COLO829 (cell line): ENCODE results near the gene TFPI.
A peak's percentile ranks its signal among the peaks of the same experiment; 100 is the strongest.
"Not testable (repeated sequence)": the region's sequence is repeated elsewhere in the genome, so short reads cannot be mapped to it uniquely, and the experiment has no call there.

Experiments used
- DNase-seq: peaks from one replicate; pipeline ENCODE4 v3.0.0; 2012; ENCODE audit warnings: low spot score

The TFPI gene

GRCh38 chr2:187554011-187554703, at the start of gene TFPI:
Gene TFPI, minus strand, starts transcription at chr2:187554435. Its CDS starts 50,667 bp downstream, at chr2:187503768.
- no peak for DNase-seq

GRCh38 chr2:187594801-187595200, 40.6 kb upstream of the TFPI start:
- DNase-seq = no peak

- DNase-seq = no peak
Measured at GRCh38 chr2:187593697-187594096, 39.5 kb upstream of the TFPI start.

GRCh38 chr2:187593098-187593497, 38.9 kb upstream of the TFPI start:
- no peak for DNase-seq

GRCh38 chr2:187590175-187590574, 35.9 kb upstream of the TFPI start:
- no peak for DNase-seq

- DNase-seq = peak; percentile 6
Measured at GRCh38 chr2:187586011-187586641, 31.9 kb upstream of the TFPI start.

- DNase-seq = peak; percentile 13
Measured at GRCh38 chr2:187581125-187581896, 27.1 kb upstream of the TFPI start.

- DNase-seq = peak; percentile 27
Measured at GRCh38 chr2:187580462-187581124, 26.4 kb upstream of the TFPI start.

- no peak for DNase-seq
Measured at GRCh38 chr2:187577310-187577709, 23.1 kb upstream of the TFPI start.

GRCh38 chr2:187576906-187577305, 22.7 kb upstream of the TFPI start:
- DNase-seq = no peak

GRCh38 chr2:187575751-187576067, 21.5 kb upstream of the TFPI start:
- DNase-seq = no peak

- DNase-seq = no peak
Measured at GRCh38 chr2:187574969-187575750, 20.9 kb upstream of the TFPI start.

GRCh38 chr2:187573722-187574121, 19.5 kb upstream of the TFPI start:
- no peak for DNase-seq

GRCh38 chr2:187571996-187572395, 17.8 kb upstream of the TFPI start:
- DNase-seq = not testable (repeated sequence)

- DNase-seq = no peak
Measured at GRCh38 chr2:187569571-187569970, 15.3 kb upstream of the TFPI start.

- no peak for DNase-seq
Measured at GRCh38 chr2:187569042-187569441, 14.8 kb upstream of the TFPI start.

GRCh38 chr2:187567126-187567525, 12.9 kb upstream of the TFPI start:
- DNase-seq = no peak

- DNase-seq = no peak
Measured at GRCh38 chr2:187566712-187567111, 12.5 kb upstream of the TFPI start.

GRCh38 chr2:187566266-187566665, 12.0 kb upstream of the TFPI start:
- DNase-seq = no peak

GRCh38 chr2:187565618-187566017, 11.4 kb upstream of the TFPI start:
- DNase-seq = not testable (repeated sequence)

GRCh38 chr2:187556493-187556892, 2.3 kb upstream of the TFPI start:
- DNase-seq = not testable (repeated sequence)

GRCh38 chr2:187554704-187555082, 458 bp upstream of the TFPI start:
- DNase-seq = no peak
